H1 (cell line): ENCODE results near the gene PTGES3L. TPM values are rescaled to one million over a fixed set of nuclear protein-coding genes. Genes with fewer than 3 reads are reported as not detected.

Experiments used
- CEBPB ChIP-seq: IDR thresholded peaks from 2 replicates; pipeline ENCODE4 v1.6.1; 2012; ENCODE audit warnings: low read depth, low read length
- CREB1 ChIP-seq: IDR thresholded peaks from 2 replicates; pipeline ENCODE4 v1.6.1; 2012; ENCODE audit warnings: inconsistent platforms
- CTBP2 ChIP-seq: IDR thresholded peaks from 2 replicates; pipeline ENCODE4 v1.7.0; 2011; ENCODE audit warnings: borderline replicate concordance, mild to moderate bottlenecking, moderate library complexity, mixed read lengths, low read length; ENCODE audit not compliant: insufficient read depth, insufficient read length
- HDAC2 ChIP-seq, 2 experiments: fragments of 300-600 bp in 1 of 2; sonication (generic) in 1 of 2; IDR thresholded peaks; 2 replicates each; pipeline ENCODE4 v1.6.1; 2011 to 2012; ENCODE audit warnings: low read depth in 2 of 2, low read length in 2 of 2, mild to moderate bottlenecking in 2 of 2, moderate library complexity in 2 of 2, borderline replicate concordance in 1 of 2, inconsistent platforms in 1 of 2
- HDAC6 ChIP-seq: IDR thresholded peaks from one replicate; pipeline ENCODE4 v1.7.1; 2012; ENCODE audit warnings: low read depth, mild to moderate bottlenecking, inconsistent platforms, low read length, moderate library complexity
- NANOG ChIP-seq: IDR thresholded peaks from 2 replicates; pipeline ENCODE4 v1.6.1; 2011; ENCODE audit warnings: low read length, low read depth, mild to moderate bottlenecking, inconsistent platforms; ENCODE audit not compliant: insufficient read depth, poor library complexity, severe bottlenecking
- RNF2 ChIP-seq: fragments of 200-900, 300-1000 bp; sonication (generic); IDR thresholded peaks from 2 replicates; pipeline ENCODE4 v1.7.1; 2016; ENCODE audit warnings: borderline replicate concordance, low read depth, mild to moderate bottlenecking, antibody characterized with exemption, low read length; ENCODE audit not compliant: poor library complexity, severe bottlenecking; ENCODE audit errors: missing control alignments
- SIX5 ChIP-seq: IDR thresholded peaks from 2 replicates; pipeline ENCODE4 v1.6.1; 2011; ENCODE audit warnings: mild to moderate bottlenecking, low read depth, low read length
- TAF1 ChIP-seq: IDR thresholded peaks from 2 replicates; pipeline ENCODE4 v1.6.1; 2011; ENCODE audit warnings: mild to moderate bottlenecking, low read depth, low read length
- polyA plus RNA-seq, 7 experiments: library from polyadenylated mRNA; depleted of rRNA in 3 of 7; stranded (reverse) in 5 of 7; unstranded in 2 of 7; fragments of >200 nt in 5 of 7; fragments of 200-250 nt in 2 of 7; gene quantifications; 1 replicate in 5 of 7; 2 replicates in 1 of 7; 4 replicates in 1 of 7; pipeline versions ENCODE4 v1.2.1 to v1.2.3, GENCODE V29; 2011 to 2013; ENCODE audit warnings: missing spikeins in 2 of 7, mixed read lengths in 2 of 7
- total RNA-seq: library from RNA; stranded (reverse); fragmentation: NEBNext Ultra II Directional; extraction: Animal tissue kit (Norgen Biotek cat#: 25700); gene quantifications from 2 replicates; pipeline ENCODE4 v1.2.1, GENCODE V29; 2021
- TF ChIP-seq, protein P1 (sequence below): fragments of 300-600 bp; sonication (generic); IDR thresholded peaks from 2 replicates; pipeline ENCODE4 v1.7.1; 2012; ENCODE audit warnings: low read length, moderate library complexity, mild to moderate bottlenecking, inconsistent platforms; ENCODE audit not compliant: insufficient replicate concordance

Gene PTGES3L
- total and polyA plus RNA-seq, 2 of the 8 experiments (the other 6 are each of a cell fraction or from before 2014, with no cell fraction given) = 3.0 to 3.6 TPM

DNA sequence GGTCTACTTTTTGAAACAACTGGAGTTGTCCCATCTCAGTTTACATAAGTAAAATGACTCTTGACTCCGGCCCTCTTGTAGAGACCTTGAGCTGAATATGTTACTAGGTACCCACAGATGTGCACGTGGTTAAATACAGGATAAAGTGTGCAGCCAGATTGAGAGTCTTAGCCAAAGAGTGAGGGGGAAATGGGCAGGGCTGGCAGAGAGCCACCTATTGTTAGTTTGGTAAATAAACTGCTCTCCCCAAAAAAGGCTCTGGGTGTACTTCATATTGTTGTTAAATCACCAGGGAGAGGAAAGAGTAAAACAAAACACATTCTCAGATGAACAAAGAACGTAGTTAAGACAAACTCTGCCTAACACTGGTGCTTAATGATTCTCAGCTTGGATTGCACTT lies 59.0 kb downstream of the PTGES3L start (continued):
- TF ChIP-seq, protein P1, sequence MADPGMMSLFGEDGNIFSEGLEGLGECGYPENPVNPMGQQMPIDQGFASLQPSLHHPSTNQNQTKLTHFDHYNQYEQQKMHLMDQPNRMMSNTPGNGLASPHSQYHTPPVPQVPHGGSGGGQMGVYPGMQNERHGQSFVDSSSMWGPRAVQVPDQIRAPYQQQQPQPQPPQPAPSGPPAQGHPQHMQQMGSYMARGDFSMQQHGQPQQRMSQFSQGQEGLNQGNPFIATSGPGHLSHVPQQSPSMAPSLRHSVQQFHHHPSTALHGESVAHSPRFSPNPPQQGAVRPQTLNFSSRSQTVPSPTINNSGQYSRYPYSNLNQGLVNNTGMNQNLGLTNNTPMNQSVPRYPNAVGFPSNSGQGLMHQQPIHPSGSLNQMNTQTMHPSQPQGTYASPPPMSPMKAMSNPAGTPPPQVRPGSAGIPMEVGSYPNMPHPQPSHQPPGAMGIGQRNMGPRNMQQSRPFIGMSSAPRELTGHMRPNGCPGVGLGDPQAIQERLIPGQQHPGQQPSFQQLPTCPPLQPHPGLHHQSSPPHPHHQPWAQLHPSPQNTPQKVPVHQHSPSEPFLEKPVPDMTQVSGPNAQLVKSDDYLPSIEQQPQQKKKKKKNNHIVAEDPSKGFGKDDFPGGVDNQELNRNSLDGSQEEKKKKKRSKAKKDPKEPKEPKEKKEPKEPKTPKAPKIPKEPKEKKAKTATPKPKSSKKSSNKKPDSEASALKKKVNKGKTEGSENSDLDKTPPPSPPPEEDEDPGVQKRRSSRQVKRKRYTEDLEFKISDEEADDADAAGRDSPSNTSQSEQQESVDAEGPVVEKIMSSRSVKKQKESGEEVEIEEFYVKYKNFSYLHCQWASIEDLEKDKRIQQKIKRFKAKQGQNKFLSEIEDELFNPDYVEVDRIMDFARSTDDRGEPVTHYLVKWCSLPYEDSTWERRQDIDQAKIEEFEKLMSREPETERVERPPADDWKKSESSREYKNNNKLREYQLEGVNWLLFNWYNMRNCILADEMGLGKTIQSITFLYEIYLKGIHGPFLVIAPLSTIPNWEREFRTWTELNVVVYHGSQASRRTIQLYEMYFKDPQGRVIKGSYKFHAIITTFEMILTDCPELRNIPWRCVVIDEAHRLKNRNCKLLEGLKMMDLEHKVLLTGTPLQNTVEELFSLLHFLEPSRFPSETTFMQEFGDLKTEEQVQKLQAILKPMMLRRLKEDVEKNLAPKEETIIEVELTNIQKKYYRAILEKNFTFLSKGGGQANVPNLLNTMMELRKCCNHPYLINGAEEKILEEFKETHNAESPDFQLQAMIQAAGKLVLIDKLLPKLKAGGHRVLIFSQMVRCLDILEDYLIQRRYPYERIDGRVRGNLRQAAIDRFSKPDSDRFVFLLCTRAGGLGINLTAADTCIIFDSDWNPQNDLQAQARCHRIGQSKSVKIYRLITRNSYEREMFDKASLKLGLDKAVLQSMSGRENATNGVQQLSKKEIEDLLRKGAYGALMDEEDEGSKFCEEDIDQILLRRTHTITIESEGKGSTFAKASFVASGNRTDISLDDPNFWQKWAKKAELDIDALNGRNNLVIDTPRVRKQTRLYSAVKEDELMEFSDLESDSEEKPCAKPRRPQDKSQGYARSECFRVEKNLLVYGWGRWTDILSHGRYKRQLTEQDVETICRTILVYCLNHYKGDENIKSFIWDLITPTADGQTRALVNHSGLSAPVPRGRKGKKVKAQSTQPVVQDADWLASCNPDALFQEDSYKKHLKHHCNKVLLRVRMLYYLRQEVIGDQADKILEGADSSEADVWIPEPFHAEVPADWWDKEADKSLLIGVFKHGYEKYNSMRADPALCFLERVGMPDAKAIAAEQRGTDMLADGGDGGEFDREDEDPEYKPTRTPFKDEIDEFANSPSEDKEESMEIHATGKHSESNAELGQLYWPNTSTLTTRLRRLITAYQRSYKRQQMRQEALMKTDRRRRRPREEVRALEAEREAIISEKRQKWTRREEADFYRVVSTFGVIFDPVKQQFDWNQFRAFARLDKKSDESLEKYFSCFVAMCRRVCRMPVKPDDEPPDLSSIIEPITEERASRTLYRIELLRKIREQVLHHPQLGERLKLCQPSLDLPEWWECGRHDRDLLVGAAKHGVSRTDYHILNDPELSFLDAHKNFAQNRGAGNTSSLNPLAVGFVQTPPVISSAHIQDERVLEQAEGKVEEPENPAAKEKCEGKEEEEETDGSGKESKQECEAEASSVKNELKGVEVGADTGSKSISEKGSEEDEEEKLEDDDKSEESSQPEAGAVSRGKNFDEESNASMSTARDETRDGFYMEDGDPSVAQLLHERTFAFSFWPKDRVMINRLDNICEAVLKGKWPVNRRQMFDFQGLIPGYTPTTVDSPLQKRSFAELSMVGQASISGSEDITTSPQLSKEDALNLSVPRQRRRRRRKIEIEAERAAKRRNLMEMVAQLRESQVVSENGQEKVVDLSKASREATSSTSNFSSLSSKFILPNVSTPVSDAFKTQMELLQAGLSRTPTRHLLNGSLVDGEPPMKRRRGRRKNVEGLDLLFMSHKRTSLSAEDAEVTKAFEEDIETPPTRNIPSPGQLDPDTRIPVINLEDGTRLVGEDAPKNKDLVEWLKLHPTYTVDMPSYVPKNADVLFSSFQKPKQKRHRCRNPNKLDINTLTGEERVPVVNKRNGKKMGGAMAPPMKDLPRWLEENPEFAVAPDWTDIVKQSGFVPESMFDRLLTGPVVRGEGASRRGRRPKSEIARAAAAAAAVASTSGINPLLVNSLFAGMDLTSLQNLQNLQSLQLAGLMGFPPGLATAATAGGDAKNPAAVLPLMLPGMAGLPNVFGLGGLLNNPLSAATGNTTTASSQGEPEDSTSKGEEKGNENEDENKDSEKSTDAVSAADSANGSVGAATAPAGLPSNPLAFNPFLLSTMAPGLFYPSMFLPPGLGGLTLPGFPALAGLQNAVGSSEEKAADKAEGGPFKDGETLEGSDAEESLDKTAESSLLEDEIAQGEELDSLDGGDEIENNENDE = no peak
- TF ChIP-seq HDAC6 (no peak), TAF1 (no peak), CREB1 (no peak), RNF2 (no peak), HDAC2 (IDR thresholded peaks at IDR 0.05; ENCODE audit: borderline replicate concordance in 1 of 2, low read depth in 2 of 2, low read length in 2 of 2) (no peak), NANOG (no peak), CTBP2 (no peak), CEBPB (no peak), SIX5 (no peak)
